Trophoblast cell (in vitro differentiated cells and primary cell): ENCODE results near the gene ASCC3.

Experiments
- DNase-seq, 2 donors: peaks; one replicate each; pipeline ENCODE4 v3.0.0-alpha.2; 2016
- H2AFZ ChIP-seq: 2 replicates; pipeline ENCODE4 v1.6.1; 2013; ENCODE audit warnings: low read length, moderate library complexity, mild to moderate bottlenecking; ENCODE audit not compliant: insufficient read depth, poor library complexity
- H2AK5ac ChIP-seq: 2 replicates; pipeline ENCODE4 v1.6.1; 2013; ENCODE audit warnings: mild to moderate bottlenecking, low read length
- H2BK120ac ChIP-seq: 2 replicates; pipeline ENCODE4 v1.6.1; 2013; ENCODE audit warnings: low read length, mild to moderate bottlenecking, moderate library complexity; ENCODE audit not compliant: insufficient read depth, poor library complexity
- H2BK12ac ChIP-seq: 2 replicates; pipeline ENCODE4 v1.6.1; 2013; ENCODE audit warnings: mild to moderate bottlenecking, low read length, moderate library complexity
- H2BK5ac ChIP-seq: 2 replicates; pipeline ENCODE4 v1.6.1; 2013; ENCODE audit warnings: low read length, low read depth, moderate library complexity, mild to moderate bottlenecking; ENCODE audit not compliant: poor library complexity
- H3K14ac ChIP-seq: 2 replicates; pipeline ENCODE4 v1.6.1; 2013; ENCODE audit warnings: mild to moderate bottlenecking, low read length
- H3K18ac ChIP-seq: 2 replicates; pipeline ENCODE4 v1.6.1; 2013; ENCODE audit warnings: mild to moderate bottlenecking, low read length
- H3K23ac ChIP-seq: 2 replicates; pipeline ENCODE4 v1.6.1; 2013; ENCODE audit warnings: low read length
- H3K27ac ChIP-seq: 2 replicates; pipeline ENCODE4 v1.5.1; 2013; ENCODE audit warnings: low read depth, mild to moderate bottlenecking, inconsistent platforms, low read length, moderate library complexity
- H3K27me3 ChIP-seq: 2 replicates; pipeline ENCODE4 v1.6.1; 2013; ENCODE audit warnings: inconsistent platforms, mild to moderate bottlenecking, low read length, moderate library complexity; ENCODE audit not compliant: insufficient read depth
- H3K36me3 ChIP-seq, 2 experiments: 1 replicate in 1 of 2; 2 replicates in 1 of 2; pipeline ENCODE4 v1.6.1; 2013; ENCODE audit warnings: low read length in 2 of 2, mild to moderate bottlenecking in 2 of 2, moderate library complexity in 1 of 2; ENCODE audit not compliant: insufficient read depth in 2 of 2, control insufficient read depth in 1 of 2
- H3K4ac ChIP-seq: 2 replicates; pipeline ENCODE4 v1.6.1; 2013; ENCODE audit warnings: low read depth, mild to moderate bottlenecking, low read length, moderate library complexity
- H3K4me1 ChIP-seq, 2 experiments: 1 replicate in 1 of 2; 2 replicates in 1 of 2; pipeline ENCODE4 v1.6.1; 2013; ENCODE audit warnings: low read length in 2 of 2, mild to moderate bottlenecking in 2 of 2, moderate library complexity in 1 of 2; ENCODE audit not compliant: insufficient read depth in 2 of 2, control insufficient read depth in 1 of 2
- H3K4me2 ChIP-seq: 2 replicates; pipeline ENCODE4 v1.6.1; 2013; ENCODE audit warnings: inconsistent platforms, mild to moderate bottlenecking, low read length, moderate library complexity
- H3K4me3 ChIP-seq: 2 replicates; pipeline ENCODE4 v1.5.1; 2013; ENCODE audit warnings: mild to moderate bottlenecking, low read depth, low read length, inconsistent platforms
- H3K79me1 ChIP-seq: one replicate; pipeline ENCODE4 v1.6.1; 2013; ENCODE audit warnings: low read length
- H3K79me2 ChIP-seq: 2 replicates; pipeline ENCODE4 v1.6.1; 2013; ENCODE audit warnings: low read length, mild to moderate bottlenecking; ENCODE audit not compliant: control insufficient read depth, insufficient read depth, poor library complexity
- H3K9ac ChIP-seq: 2 replicates; pipeline ENCODE4 v1.6.1; 2013; ENCODE audit warnings: mild to moderate bottlenecking, low read length
- H3K9me3 ChIP-seq: 2 replicates; pipeline ENCODE4 v1.6.1; 2013; ENCODE audit warnings: low read depth, mild to moderate bottlenecking, control low read depth, inconsistent platforms, low read length; ENCODE audit not compliant: insufficient read depth
- H4K12ac ChIP-seq: 2 replicates; pipeline ENCODE4 v1.6.1; 2013; ENCODE audit warnings: low read depth, mild to moderate bottlenecking, low read length, moderate library complexity
- H4K8ac ChIP-seq: 2 replicates; pipeline ENCODE4 v1.6.1; 2013; ENCODE audit warnings: low read depth, mild to moderate bottlenecking, low read length, moderate library complexity
- H4K91ac ChIP-seq: one replicate; pipeline ENCODE4 v1.6.1; 2013; ENCODE audit warnings: low read depth, mild to moderate bottlenecking, low read length, moderate library complexity
- WGBS: extraction: QIAGEN DNeasy Blood & Tissue Kit; methylation state at CpG from one replicate; pipeline ENCODE4 v1.1.7; 2013; ENCODE audit warnings: missing lambda C conversion rate; ENCODE audit not compliant: insufficient read length, insufficient coverage; ENCODE audit errors: extremely low coverage; 5-methylcytosine and 5-hydroxymethylcytosine counted together

Gene ASCC3

GRCh38 chr6:100593522-100593921, 287.6 kb downstream of the ASCC3 start:
- no peaks in the 10 kb centered on the region for H3K79me1 ChIP-seq
- H2BK5ac ChIP-seq: no peak overlapping the region
- H3K36me3 ChIP-seq: no peaks in the 10 kb centered on the region
- no peaks in the 10 kb centered on the region for H3K27me3 ChIP-seq
- H2AFZ ChIP-seq: no peak overlapping the region
- no peak overlapping the region for H3K27ac ChIP-seq
- no peaks in the 10 kb centered on the region for H3K79me2 ChIP-seq
- no peaks in the 10 kb centered on the region for H3K9me3 ChIP-seq
- no CpG with 5 or more reads among the region's 2 CpGs for WGBS
- no peak overlapping the region for H2BK120ac ChIP-seq
- no peak overlapping the region for H3K14ac ChIP-seq
- H4K91ac ChIP-seq: no peak overlapping the region
- no peak overlapping the region for H3K4me3 ChIP-seq
- H3K23ac ChIP-seq: no peak overlapping the region
- DNase-seq: no peak
- H2AK5ac ChIP-seq: no peak overlapping the region
- no peak overlapping the region for H4K8ac ChIP-seq
- H3K9ac ChIP-seq: no peak overlapping the region
- H3K4me2 ChIP-seq: no peak overlapping the region
- no peak overlapping the region for H3K4ac ChIP-seq
- no peak overlapping the region for H3K18ac ChIP-seq
- H3K4me1 ChIP-seq: no peaks in the 10 kb centered on the region
- H4K12ac ChIP-seq: no peak overlapping the region
- no peak overlapping the region for H2BK12ac ChIP-seq

- Histone ChIP-seq H3K27me3 (no peaks in the 10 kb centered on the region), H3K9me3 (no peaks in the 10 kb centered on the region), H3K23ac (no peak overlapping the region), H2BK5ac (no peak overlapping the region), H4K12ac (no peak overlapping the region), H3K9ac (no peak overlapping the region), H3K4me2 (no peak overlapping the region), H3K4me3 (no peak overlapping the region), H2BK12ac (no peak overlapping the region), H3K4ac (no peak overlapping the region), H3K27ac (no peak overlapping the region), H3K79me1 (no peaks in the 10 kb centered on the region), H4K91ac (no peak overlapping the region), H2BK120ac (no peak overlapping the region), H3K4me1 (no peaks in the 10 kb centered on the region), H3K36me3 (no peaks in the 10 kb centered on the region), H3K14ac (no peak overlapping the region), H3K18ac (no peak overlapping the region), H4K8ac (no peak overlapping the region), H2AFZ (no peak overlapping the region), H3K79me2 (no peaks in the 10 kb centered on the region), H2AK5ac (no peak overlapping the region)
- no peak for DNase-seq
- WGBS: no CpG with 5 or more reads among the region's 3 CpGs
These were observed 288.2 kb downstream of the ASCC3 start for GRCh38 chr6:100592929-100593328.

- H3K4me1 ChIP-seq: no peaks in the 10 kb centered on the region
- no peak overlapping the region for H3K4me3 ChIP-seq
- H2BK12ac ChIP-seq: no peak overlapping the region
- no peaks in the 10 kb centered on the region for H3K79me1 ChIP-seq
- no peak overlapping the region for H3K14ac ChIP-seq
- no peak overlapping the region for H3K9ac ChIP-seq
- H2AK5ac ChIP-seq: no peak overlapping the region
- H3K27me3 ChIP-seq: no peaks in the 10 kb centered on the region
- no peak overlapping the region for H4K8ac ChIP-seq
- no peak overlapping the region for H4K12ac ChIP-seq
- H3K18ac ChIP-seq: no peak overlapping the region
- no peak for DNase-seq
- H2AFZ ChIP-seq: no peak overlapping the region
- no peaks in the 10 kb centered on the region for H3K36me3 ChIP-seq
- no peak overlapping the region for H4K91ac ChIP-seq
- H3K23ac ChIP-seq: no peak overlapping the region
- H3K27ac ChIP-seq: no peak overlapping the region
- H2BK120ac ChIP-seq: no peak overlapping the region
- H2BK5ac ChIP-seq: no peak overlapping the region
- H3K4me2 ChIP-seq: no peak overlapping the region
- H3K4ac ChIP-seq: no peak overlapping the region
- no peaks in the 10 kb centered on the region for H3K9me3 ChIP-seq
- no CpG with 5 or more reads among the region's 4 CpGs for WGBS
- H3K79me2 ChIP-seq: no peaks in the 10 kb centered on the region
These were observed 303.7 kb downstream of the ASCC3 start for GRCh38 chr6:100577425-100577824.

- WGBS: no CpG with 5 or more reads among the region's 4 CpGs
- H4K12ac ChIP-seq: no peak overlapping the region
- no peak overlapping the region for H3K4me2 ChIP-seq
- no peak overlapping the region for H4K91ac ChIP-seq
- no peaks in the 10 kb centered on the region for H3K79me2 ChIP-seq
- H3K4me3 ChIP-seq: no peak overlapping the region
- no peak overlapping the region for H2AK5ac ChIP-seq
- H4K8ac ChIP-seq: no peak overlapping the region
- H3K27ac ChIP-seq: no peak overlapping the region
- no peak for DNase-seq
- no peak overlapping the region for H2BK12ac ChIP-seq
- no peak overlapping the region for H3K18ac ChIP-seq
- H2BK120ac ChIP-seq: no peak overlapping the region
- no peaks in the 10 kb centered on the region for H3K27me3 ChIP-seq
- no peaks in the 10 kb centered on the region for H3K9me3 ChIP-seq
- H3K4me1 ChIP-seq: no peaks in the 10 kb centered on the region
- no peaks in the 10 kb centered on the region for H3K36me3 ChIP-seq
- H2AFZ ChIP-seq: no peak overlapping the region
- H3K14ac ChIP-seq: no peak overlapping the region
- H3K9ac ChIP-seq: no peak overlapping the region
- no peak overlapping the region for H3K4ac ChIP-seq
- H3K79me1 ChIP-seq: no peaks in the 10 kb centered on the region
- H2BK5ac ChIP-seq: no peak overlapping the region
- no peak overlapping the region for H3K23ac ChIP-seq
These were observed 305.2 kb downstream of the ASCC3 start for GRCh38 chr6:100575921-100576320.
